ENCODE results near the gene TMEM114.
"Not testable (repeated sequence)": the region's sequence is repeated elsewhere in the genome, so short reads cannot be mapped to it uniquely, and the experiment has no call there.

Gene TMEM114

GRCh38 chr16:8572919-8573724, 17.2 kb downstream of the TMEM114 start:
- DNase-seq, result no peak

DNA sequence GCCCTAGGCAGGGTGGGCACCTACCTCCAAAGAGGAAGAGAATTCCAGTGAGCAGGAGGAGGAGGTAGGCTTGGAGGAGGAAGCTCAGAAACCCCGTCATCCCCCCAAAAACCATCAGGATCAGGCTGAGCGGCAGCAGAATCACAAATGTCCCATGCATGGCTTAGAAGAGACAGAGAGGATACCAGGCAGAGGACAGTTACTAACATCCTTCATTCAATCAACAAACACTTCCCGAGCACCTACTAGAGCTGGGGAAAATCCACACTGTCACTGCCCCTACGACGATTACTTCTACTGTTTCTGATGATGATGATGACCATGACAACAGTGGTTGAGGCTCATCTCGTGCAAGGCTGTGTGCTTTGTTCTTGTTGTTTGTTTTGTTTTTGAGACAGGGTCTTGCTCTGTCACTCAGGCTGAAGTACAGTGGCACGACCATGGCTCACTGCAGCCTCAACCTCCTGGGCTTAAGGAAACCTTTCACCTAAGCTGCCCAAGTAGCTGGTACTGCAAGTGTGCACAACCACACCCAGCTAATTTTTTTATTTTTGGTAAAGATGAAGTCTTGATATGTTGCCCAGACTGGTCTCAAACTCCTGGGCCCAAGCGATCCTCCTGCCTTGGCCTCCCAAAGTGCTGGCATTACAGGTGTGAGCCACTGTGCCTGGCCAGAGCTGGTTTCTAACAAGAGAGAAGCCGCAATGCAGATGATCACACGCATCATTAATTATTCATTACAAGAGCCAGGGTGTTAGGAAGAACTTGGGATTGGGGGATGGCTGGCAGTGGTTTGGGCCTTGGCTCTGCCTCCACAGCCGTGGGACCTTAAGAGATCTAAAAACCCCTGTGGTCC, 18.0 kb downstream of the TMEM114 start:
- no peak for DNase-seq

- DNase-seq, result no peak
Measured at GRCh38 chr16:8571061-8571596, 19.2 kb downstream of the TMEM114 start.

GRCh38 chr16:8570393-8570792, 19.9 kb downstream of the TMEM114 start:
- not testable (repeated sequence) for DNase-seq

DNA sequence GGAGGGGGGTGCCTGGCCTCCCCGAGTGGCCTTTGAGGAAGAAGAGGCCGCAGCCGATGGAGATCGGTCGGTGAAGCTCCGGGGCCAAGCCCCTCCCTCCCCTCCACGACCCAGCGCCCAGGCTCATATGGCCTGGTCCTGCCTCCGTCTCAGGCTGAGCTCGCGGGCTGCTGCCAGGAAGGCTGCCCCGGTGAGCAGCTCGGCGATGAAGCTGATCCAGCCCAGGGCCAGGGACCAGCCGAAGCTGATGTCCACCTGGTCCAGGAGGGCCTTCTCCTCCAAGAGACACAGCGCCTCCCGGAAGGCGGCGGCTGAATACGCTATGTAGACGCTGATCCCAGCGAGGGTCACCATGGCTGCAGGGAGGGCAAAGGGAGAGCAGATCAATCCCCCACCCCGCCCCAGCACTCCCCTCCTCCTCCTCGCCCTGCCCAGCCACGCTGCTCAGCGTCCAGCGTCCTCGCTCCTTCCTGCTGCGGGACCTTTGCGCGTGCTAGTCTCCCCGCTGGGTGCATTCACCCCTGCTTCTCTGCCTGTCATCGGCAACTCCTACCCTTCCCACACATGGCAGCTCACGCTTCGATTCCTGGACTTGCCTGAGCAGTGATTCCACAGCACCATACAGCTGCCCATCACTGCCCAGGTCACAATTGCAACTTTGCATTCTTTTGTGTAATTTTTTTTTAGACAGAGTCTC, 20.5 kb downstream of the TMEM114 start:
- no peak for DNase-seq

DNA sequence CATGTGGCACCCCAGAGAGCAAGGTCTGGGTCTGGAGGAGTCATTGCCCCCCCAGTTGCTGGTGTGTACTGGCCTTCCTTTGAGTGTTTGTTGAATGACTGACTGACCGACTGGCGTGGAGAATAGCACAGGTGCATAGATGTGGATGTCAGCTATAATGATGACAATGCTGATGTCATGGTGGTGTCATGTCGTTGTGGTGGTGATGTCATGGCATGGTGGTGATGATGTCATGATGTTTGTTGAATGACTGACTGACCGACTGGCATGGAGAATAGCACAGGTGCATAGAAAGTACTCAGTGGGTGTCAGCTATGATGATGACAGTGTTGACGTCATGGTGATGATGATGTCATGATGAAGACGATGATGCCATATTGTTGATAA, 22.1 kb downstream of the TMEM114 start:
- no peak for DNase-seq

DNA sequence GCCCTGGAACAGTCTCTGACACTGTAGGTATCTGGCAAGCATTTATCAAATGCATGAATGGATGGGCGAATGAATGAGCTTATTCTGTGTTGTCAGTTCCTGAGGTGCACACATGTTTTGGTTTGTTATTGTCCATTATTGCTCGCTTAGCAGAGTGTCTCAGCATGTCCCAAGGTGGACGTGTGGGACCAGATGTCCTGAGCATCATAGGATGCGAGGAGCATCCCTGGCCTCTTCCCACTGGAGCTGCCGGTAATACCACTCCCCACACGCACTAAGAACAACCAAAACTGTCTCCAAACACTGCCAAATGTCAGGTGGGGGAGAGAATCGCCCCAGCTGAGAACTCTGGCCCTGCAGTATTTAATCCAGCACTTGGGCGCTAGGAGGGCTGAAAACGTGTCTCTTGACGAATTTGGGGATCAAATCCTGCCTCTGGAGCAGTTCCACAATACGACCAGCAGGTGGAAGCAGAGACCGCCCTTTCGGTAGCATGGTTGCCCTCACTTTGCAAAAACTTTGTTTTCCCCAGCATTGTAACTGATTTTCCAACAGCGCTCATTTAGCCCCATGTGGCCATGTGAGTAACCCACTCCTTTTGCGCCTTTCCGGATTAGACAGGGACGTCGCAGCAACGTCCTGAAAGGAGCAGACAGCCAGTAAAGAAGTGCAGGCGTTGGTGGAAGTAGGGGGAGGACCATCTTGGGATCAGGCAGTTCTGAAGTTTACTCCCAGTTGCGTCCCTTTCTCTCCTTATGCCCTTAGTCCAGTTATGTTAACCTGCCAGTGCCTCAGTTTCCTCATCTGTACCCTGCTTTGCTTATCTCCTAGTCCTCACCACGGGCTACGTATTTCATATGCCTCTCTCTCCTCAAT, 22.7 kb downstream of the TMEM114 start:
- peak; percentile 71 for DNase-seq

GRCh38 chr16:8565498-8565897, 24.8 kb downstream of the TMEM114 start:
- no peak for DNase-seq

- no peak for DNase-seq
Measured at GRCh38 chr16:8564934-8565345, 25.4 kb downstream of the TMEM114 start.

DNA sequence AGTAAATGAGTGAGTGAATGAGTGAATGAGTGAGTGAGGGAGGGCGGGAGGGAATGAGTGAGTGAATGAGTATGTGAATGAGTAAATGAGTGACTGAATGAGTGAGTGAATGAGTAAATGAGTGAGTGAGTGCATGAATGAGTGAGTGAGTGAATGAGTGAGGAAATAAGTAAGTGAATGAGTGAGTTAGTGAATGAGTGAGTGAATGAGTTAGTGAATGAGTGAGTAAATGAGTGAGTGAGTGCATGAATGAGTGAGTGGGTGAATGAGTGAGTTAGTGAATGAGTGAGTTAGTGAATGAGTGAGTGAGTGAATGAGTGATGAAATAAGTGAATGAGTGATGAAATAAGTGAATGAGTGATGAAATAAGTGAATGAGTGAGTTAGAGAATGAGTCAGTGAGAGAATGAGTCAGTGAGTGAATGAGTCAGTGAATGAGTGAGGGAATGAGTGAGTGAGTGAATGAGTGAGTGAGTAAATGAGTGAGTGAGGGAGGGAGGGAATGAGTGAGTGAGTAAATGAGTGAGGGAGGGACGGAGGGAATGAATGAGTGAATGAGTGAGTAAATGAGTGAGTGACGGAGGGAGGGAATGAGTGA, 26.3 kb downstream of the TMEM114 start:
- not testable (repeated sequence) for DNase-seq

- DNase-seq, result no peak
Measured at GRCh38 chr16:8561496-8561895, 28.8 kb downstream of the TMEM114 start.

- DNase-seq, result no peak
Measured at GRCh38 chr16:8555400-8555799, 34.9 kb downstream of the TMEM114 start.

DNA sequence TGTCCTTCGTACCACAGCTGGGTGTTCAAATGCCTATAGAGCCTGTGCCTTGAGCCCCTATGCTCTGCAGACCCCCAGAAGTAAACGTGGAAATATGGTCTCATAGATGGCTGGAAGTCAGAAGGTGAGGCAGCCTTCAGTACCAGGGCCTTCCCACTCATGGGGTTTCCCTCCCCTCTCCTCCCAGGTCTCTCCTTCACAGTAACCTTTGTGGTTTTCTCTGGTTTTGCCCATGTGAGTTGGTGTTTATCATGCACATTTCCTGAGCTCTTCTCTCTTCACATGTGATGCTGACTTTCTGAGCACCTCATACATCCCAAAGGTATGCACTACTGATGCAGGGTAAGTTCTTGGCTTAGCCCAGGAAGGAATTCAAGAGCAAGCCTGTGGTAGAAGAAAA, 35.4 kb downstream of the TMEM114 start:
- DNase-seq, result no peak

GRCh38 chr16:8554022-8554421, 36.3 kb downstream of the TMEM114 start:
- DNase-seq, result no peak

GRCh38 chr16:8552487-8553221, 37.7 kb downstream of the TMEM114 start:
- DNase-seq, result no peak

DNA sequence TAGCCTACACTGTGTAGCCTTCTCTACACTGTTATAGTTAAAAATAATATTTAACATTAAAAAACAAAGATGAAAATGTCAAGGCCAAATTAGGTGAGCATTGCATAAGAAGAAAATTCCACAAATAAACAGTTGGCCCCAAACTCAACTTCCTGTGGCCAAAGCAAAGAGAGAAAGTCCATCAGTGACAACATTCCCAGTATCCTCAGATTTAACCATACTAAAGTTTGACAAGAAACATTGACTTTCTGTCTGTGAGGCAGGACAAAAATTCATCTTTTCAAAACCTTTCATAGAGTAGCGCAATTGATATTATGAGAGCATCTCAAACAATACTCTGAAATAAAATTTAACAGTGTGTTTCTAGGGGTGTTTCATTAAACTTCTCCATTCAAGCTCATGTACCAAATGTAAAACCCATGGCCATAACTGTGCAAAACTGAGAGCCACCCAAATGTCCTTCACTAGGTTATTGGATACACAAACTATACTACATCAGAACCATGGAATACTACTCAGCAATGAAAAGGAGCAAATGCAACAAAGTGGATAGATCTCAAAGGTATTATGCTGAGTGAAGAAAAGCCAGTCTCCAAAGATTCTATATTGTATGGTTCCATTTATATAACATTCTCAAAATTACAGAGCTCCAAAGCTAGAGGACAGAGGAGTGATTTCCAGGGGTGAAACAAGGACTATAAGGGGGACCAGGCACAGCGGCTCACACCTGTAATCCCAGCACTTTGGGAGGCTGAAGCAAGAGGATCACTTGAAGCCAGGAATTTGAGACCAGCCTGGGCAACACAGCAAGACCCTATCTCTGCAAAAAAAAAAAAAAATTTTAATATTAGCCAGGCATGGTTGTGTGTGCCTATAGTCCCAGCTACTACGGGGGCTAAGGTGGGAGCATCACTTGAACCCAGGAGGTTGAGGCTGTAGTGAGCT, 38.7 kb downstream of the TMEM114 start:
- no peak for DNase-seq

DNA sequence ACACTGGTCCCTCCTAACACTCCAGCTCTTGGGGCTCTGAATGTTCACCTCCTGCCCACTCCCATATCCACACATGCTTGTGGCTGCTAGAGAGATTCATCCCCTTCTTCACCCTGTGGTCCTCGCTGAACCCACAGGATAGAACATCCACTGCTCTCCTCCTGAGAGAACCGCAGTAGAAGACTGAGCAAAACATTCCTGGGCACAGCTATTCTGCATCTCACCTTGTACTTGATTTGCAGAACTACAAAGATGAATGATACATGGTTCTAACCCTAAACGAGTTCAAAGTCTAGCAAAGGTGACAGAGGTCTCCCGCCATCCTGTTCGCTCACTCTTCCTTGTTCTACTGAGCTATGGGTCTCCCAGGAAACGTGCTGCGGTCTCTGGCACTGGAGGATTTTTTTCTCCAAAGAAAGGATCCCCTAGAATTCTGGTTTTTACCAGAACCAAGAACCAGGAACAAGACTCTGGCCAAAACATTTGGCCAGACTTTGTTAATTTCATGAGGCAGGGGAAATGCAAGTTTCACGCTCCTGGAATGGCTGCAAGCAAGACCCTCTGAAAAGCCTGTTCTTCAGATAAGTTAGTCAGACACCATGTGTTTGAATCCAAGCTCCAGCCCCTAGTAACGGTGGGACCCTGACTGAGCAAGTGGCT, 39.5 kb downstream of the TMEM114 start:
- DNase-seq, result no peak

GRCh38 chr16:8549843-8550412, 40.4 kb downstream of the TMEM114 start:
- no peak for DNase-seq

DNA sequence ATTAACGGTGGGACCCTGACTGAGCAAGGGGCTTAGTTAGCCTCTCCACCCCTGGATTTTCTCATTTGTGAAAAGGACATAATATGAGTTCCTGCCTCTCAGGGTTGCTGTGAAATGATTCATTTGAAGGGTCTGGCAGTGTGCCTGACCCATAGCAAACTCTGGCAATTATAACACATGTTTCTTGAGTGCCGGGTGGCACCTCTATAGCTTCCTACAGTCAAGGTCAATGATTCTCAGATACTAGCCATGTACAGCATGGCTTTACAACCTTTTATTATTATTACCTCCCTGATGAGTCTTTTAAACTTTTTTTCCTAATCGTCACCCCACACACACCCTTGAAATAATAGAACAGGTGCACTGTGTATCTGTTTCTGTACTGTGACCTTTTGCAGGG, 42.1 kb downstream of the TMEM114 start:
- no peak for DNase-seq
